Liver (tissue), 3 donors: Measurements from ENCODE around the gene SYK.

ENCODE experiments used
- EGR1 ChIP-seq, 2 donors: IDR thresholded peaks; 2 replicates each; pipeline ENCODE4 v1.6.1; 2016 to 2018; ENCODE audit warnings: antibody characterized with exemption in 2 of 2, low read depth in 2 of 2
- FOXA1 ChIP-seq: IDR thresholded peaks from 2 replicates; pipeline ENCODE4 v1.6.1; 2016; ENCODE audit warnings: antibody characterized with exemption
- GABPA ChIP-seq, 2 donors: IDR thresholded peaks in 1 of 2; conservative IDR thresholded peaks in 1 of 2; 2 replicates each; pipeline ENCODE4 v1.6.1; 2016; ENCODE audit warnings: antibody characterized with exemption in 2 of 2, mild to moderate bottlenecking in 1 of 2, moderate library complexity in 1 of 2
- JUND ChIP-seq, 2 donors: IDR thresholded peaks; 2 replicates each; pipeline ENCODE4 v1.6.1; 2016; ENCODE audit warnings: antibody characterized with exemption in 2 of 2
- RAD21 ChIP-seq, 2 donors: IDR thresholded peaks; 2 replicates each; pipeline ENCODE4 v1.6.1; 2016; ENCODE audit warnings: antibody characterized with exemption in 2 of 2, mild to moderate bottlenecking in 2 of 2
- RXRA ChIP-seq, 2 donors: IDR thresholded peaks; 2 replicates each; pipeline ENCODE4 v1.6.1; 2017 to 2018; ENCODE audit warnings: antibody characterized with exemption in 2 of 2, mild to moderate bottlenecking in 1 of 2
- SP1 ChIP-seq: IDR thresholded peaks from 2 replicates; pipeline ENCODE4 v1.6.1; 2018; ENCODE audit warnings: antibody characterized with exemption, mild to moderate bottlenecking
- TAF1 ChIP-seq: conservative IDR thresholded peaks from 2 replicates; pipeline ENCODE4 v1.6.1; 2016; ENCODE audit warnings: antibody characterized with exemption, mild to moderate bottlenecking
- YY1 ChIP-seq: IDR thresholded peaks from 2 replicates; pipeline ENCODE4 v1.6.1; 2016; ENCODE audit warnings: antibody characterized with exemption, mild to moderate bottlenecking
- TF ChIP-seq, protein P1 (sequence below): fragments of 150-350 bp; IDR thresholded peaks from 2 replicates; pipeline ENCODE4 v1.5.1; 2017; ENCODE audit warnings: improper control_type of control experiment, low read depth, low read length; ENCODE audit not compliant: missing input control
- TF ChIP-seq, protein P2 (sequence below): IDR thresholded peaks from 2 replicates; pipeline ENCODE4 v1.6.1; 2016; ENCODE audit warnings: antibody characterized with exemption
- TF ChIP-seq, protein P3 (sequence below): IDR thresholded peaks from 2 replicates; pipeline ENCODE4 v1.6.1; 2016; ENCODE audit warnings: antibody characterized with exemption, mild to moderate bottlenecking
- TF ChIP-seq, protein P4 (sequence below): IDR thresholded peaks from 2 replicates; pipeline ENCODE4 v1.6.1; 2016; ENCODE audit warnings: antibody characterized with exemption
- donor health status: healthy.
- donor health status: healthy.

DNA sequence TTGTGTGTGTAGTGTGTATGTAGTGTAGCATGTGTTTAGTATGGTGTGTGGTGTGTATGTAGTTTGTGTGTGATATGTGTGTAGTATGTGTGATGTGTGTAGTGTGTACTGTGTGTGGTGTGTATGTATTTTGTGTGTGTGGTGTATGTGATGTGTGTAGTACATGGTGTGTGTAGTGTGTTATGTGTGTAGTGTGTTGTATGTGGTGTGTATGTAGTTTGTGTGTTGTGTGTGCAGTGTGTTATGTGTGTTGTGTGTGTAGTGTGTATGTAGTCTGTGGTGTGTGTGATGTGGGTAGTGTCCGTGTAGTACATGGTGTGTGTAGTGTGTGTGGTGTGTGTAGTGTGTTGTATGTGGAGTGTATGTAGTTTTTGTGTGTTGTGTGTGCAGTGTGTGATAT is 40.0 kb downstream of the SYK start:
- no peak for TF ChIP-seq SP1
- TF ChIP-seq JUND (IDR thresholded peaks at IDR 0.05) = no peak
- TF ChIP-seq, protein P1, sequence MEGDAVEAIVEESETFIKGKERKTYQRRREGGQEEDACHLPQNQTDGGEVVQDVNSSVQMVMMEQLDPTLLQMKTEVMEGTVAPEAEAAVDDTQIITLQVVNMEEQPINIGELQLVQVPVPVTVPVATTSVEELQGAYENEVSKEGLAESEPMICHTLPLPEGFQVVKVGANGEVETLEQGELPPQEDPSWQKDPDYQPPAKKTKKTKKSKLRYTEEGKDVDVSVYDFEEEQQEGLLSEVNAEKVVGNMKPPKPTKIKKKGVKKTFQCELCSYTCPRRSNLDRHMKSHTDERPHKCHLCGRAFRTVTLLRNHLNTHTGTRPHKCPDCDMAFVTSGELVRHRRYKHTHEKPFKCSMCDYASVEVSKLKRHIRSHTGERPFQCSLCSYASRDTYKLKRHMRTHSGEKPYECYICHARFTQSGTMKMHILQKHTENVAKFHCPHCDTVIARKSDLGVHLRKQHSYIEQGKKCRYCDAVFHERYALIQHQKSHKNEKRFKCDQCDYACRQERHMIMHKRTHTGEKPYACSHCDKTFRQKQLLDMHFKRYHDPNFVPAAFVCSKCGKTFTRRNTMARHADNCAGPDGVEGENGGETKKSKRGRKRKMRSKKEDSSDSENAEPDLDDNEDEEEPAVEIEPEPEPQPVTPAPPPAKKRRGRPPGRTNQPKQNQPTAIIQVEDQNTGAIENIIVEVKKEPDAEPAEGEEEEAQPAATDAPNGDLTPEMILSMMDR = no peak
- no peak for TF ChIP-seq GABPA (IDR thresholded peaks at IDR 0.05 in 1 of 2, conservative IDR thresholded peaks at IDR 0.05 in 1 of 2)
- no peak for TF ChIP-seq YY1
- TF ChIP-seq RAD21 (IDR thresholded peaks at IDR 0.05) = no peak
- no peak for TF ChIP-seq TAF1
- no peak for TF ChIP-seq FOXA1
- TF ChIP-seq, protein P2, sequence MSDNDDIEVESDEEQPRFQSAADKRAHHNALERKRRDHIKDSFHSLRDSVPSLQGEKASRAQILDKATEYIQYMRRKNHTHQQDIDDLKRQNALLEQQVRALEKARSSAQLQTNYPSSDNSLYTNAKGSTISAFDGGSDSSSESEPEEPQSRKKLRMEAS = no peak
- TF ChIP-seq, protein P3, sequence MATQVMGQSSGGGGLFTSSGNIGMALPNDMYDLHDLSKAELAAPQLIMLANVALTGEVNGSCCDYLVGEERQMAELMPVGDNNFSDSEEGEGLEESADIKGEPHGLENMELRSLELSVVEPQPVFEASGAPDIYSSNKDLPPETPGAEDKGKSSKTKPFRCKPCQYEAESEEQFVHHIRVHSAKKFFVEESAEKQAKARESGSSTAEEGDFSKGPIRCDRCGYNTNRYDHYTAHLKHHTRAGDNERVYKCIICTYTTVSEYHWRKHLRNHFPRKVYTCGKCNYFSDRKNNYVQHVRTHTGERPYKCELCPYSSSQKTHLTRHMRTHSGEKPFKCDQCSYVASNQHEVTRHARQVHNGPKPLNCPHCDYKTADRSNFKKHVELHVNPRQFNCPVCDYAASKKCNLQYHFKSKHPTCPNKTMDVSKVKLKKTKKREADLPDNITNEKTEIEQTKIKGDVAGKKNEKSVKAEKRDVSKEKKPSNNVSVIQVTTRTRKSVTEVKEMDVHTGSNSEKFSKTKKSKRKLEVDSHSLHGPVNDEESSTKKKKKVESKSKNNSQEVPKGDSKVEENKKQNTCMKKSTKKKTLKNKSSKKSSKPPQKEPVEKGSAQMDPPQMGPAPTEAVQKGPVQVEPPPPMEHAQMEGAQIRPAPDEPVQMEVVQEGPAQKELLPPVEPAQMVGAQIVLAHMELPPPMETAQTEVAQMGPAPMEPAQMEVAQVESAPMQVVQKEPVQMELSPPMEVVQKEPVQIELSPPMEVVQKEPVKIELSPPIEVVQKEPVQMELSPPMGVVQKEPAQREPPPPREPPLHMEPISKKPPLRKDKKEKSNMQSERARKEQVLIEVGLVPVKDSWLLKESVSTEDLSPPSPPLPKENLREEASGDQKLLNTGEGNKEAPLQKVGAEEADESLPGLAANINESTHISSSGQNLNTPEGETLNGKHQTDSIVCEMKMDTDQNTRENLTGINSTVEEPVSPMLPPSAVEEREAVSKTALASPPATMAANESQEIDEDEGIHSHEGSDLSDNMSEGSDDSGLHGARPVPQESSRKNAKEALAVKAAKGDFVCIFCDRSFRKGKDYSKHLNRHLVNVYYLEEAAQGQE = no peak
- TF ChIP-seq RXRA (IDR thresholded peaks at IDR 0.05) = no peak
- TF ChIP-seq, protein P4, sequence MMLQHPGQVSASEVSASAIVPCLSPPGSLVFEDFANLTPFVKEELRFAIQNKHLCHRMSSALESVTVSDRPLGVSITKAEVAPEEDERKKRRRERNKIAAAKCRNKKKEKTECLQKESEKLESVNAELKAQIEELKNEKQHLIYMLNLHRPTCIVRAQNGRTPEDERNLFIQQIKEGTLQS = no peak
- TF ChIP-seq EGR1 (IDR thresholded peaks at IDR 0.05; ENCODE audit: low read depth in 2 of 2) = no peak
